Memory B cell (primary cell): Measurements from ENCODE around the gene LRP5.

Experiments
- ATAC-seq: fragments of 150-1000 bp; cut with Tn5 transposase; 2 replicates; pipeline ENCODE4 v1.10.0; 2021; ENCODE audit warnings: low read depth, mild to moderate bottlenecking, moderate library complexity
- DNase-seq, 2 donors: peaks; one replicate each; pipeline ENCODE4 v3.0.0; 2022; ENCODE audit warnings: low spot score in 2 of 2
- H3K27ac Mint-ChIP-seq: one replicate; pipeline ENCODE4 v1.8.0; 2022; ENCODE audit warnings: mild to moderate bottlenecking, moderate library complexity, mixed read lengths
- H3K27me3 Mint-ChIP-seq: one replicate; pipeline ENCODE4 v1.8.0; 2022; ENCODE audit warnings: mixed read lengths
- H3K36me3 Mint-ChIP-seq: one replicate; pipeline ENCODE4 v1.8.0; 2022; ENCODE audit warnings: mild to moderate bottlenecking, mixed read lengths
- H3K4me1 Mint-ChIP-seq: one replicate; pipeline ENCODE4 v1.8.0; 2022; ENCODE audit warnings: mixed read lengths
- H3K4me3 Mint-ChIP-seq: one replicate; pipeline ENCODE4 v1.8.0; 2022; ENCODE audit warnings: mild to moderate bottlenecking, moderate library complexity, mixed read lengths
- H3K9me3 Mint-ChIP-seq: one replicate; pipeline ENCODE4 v1.8.0; 2022; ENCODE audit warnings: mixed read lengths

The LRP5 gene

DNA sequence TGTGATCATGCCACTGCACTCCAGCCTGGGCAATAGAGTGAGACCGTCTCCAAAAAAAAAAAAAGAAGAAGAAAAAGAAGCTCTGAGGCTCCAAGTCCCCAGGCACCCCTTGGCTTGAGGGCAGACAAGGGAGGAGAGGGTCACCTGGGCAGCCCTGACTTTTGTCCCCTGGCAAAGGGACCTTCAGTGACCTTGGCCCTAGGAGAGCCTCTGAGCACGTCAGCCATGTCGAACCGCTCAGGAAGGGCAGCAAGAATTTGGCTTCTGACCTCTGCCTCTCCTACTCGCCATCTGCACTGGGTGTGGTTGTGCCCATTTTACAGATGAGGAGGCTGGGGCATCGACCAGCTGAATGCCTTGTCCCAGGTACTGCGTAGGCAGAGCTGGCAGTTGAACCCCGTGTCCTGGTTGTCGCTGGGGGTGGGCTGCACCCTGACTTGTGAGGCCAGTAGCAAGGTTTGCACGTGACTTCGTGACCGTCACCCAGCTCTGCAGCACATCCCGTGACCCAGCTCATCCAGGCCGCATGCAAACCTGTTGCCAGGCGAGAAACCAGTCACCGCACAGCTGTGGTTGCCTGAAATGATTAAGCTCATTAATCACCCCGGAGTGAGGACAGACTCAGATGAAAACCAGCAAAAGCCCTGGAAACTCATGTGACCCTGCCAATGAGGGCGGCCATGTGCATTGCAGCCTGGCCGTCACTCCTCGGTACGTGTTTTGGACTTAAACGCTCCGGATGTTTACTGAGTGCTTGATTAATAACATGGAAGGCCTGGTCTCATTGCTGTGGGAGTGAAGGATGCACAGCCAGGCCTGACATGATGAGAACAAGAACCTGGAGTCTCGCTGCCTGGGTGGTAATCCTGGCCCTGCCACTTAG is 100.4 kb downstream of the LRP5 start:
- H3K4me1 Mint-ChIP-seq, result peaks cover 17% of the 10 kb centered on the region
- no peak overlapping the region for H3K4me3 Mint-ChIP-seq
- no peaks in the 10 kb centered on the region for H3K9me3 Mint-ChIP-seq
- H3K27me3 Mint-ChIP-seq, result no peaks in the 10 kb centered on the region
- ATAC-seq (peak; percentile 78), DNase-seq (no peak)
- peaks cover 7% of the 10 kb centered on the region for H3K36me3 Mint-ChIP-seq
- H3K27ac Mint-ChIP-seq, result peak overlapping the region; percentile 38

DNA sequence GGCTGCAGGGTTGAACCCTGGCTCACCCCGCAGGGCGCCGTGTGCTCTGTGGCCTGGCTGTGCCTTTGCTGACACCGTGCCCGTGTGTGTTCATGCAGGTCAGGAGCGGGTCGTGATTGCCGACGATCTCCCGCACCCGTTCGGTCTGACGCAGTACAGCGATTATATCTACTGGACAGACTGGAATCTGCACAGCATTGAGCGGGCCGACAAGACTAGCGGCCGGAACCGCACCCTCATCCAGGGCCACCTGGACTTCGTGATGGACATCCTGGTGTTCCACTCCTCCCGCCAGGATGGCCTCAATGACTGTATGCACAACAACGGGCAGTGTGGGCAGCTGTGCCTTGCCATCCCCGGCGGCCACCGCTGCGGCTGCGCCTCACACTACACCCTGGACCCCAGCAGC is 101.2 kb downstream of the LRP5 start:
- Mint-ChIP-seq H3K27ac (no peak overlapping the region), H3K9me3 (no peaks in the 10 kb centered on the region), H3K4me1 (peaks cover 17% of the 10 kb centered on the region), H3K27me3 (no peaks in the 10 kb centered on the region), H3K36me3 (peaks cover 8% of the 10 kb centered on the region), H3K4me3 (no peak overlapping the region)
- ATAC-seq (no peak), DNase-seq (no peak)

DNA sequence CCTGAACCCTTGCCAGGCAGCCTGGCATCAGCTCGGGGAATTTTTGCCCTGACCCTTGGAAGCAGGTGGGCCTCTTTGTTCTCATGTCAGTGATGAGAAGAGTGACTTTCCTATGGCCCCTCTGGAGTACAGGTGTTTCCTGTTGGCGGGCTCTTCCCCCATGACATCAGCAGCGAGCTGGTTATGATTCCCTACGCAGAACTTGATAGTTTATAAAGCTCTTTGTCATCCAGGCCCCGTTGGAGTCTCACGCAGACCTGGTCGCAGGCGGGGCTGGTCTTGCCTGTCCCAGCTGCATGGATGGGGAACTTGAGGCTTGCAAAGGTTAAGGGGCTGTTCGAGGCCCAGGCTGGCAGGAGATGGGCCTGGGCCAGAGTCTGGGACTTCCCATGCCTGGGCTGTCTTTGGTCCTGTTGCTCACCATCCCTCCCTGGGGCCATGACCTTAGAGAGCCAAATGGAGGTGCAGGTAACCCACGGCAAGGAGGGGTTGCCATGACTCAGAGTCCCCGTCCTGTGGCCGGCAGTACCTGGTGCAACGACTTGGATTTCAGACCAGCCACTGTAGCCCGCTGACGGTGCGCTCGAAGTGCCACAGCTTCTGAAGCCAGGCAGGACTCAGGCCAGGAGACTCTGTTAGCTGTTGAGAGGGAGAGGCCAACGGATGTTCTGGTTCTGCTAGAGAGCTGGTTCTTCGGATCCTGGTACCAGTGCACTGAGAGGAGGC is 102.3 kb downstream of the LRP5 start:
- no peak for DNase-seq
- Mint-ChIP-seq H3K27me3 (no peaks in the 10 kb centered on the region), H3K4me3 (no peak overlapping the region), H3K27ac (no peak overlapping the region), H3K9me3 (no peaks in the 10 kb centered on the region), H3K4me1 (peaks cover 17% of the 10 kb centered on the region), H3K36me3 (peaks cover 10% of the 10 kb centered on the region)
- no peak for ATAC-seq

DNA sequence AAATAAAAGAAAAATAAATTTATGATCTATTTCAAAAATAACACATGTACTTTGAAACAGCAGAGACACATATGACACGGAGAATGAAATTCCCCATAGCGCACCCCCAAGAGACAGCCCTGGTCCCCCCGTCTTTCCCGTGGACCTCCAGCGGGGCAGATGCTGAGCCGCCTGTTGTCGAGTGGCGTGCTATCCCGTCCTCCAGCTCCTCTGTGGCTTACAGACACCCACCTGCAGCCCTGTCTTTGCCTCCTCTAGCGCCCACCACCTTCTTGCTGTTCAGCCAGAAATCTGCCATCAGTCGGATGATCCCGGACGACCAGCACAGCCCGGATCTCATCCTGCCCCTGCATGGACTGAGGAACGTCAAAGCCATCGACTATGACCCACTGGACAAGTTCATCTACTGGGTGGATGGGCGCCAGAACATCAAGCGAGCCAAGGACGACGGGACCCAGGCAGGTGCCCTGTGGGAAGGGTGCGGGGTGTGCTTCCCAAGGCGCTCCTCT is 103.7 kb downstream of the LRP5 start:
- no peaks in the 10 kb centered on the region for H3K9me3 Mint-ChIP-seq
- H3K4me3 Mint-ChIP-seq, result no peak overlapping the region
- H3K4me1 Mint-ChIP-seq, result peaks cover 17% of the 10 kb centered on the region
- no peaks in the 10 kb centered on the region for H3K27me3 Mint-ChIP-seq
- ATAC-seq (no peak), DNase-seq (no peak)
- peaks cover 13% of the 10 kb centered on the region for H3K36me3 Mint-ChIP-seq
- no peak overlapping the region for H3K27ac Mint-ChIP-seq

DNA sequence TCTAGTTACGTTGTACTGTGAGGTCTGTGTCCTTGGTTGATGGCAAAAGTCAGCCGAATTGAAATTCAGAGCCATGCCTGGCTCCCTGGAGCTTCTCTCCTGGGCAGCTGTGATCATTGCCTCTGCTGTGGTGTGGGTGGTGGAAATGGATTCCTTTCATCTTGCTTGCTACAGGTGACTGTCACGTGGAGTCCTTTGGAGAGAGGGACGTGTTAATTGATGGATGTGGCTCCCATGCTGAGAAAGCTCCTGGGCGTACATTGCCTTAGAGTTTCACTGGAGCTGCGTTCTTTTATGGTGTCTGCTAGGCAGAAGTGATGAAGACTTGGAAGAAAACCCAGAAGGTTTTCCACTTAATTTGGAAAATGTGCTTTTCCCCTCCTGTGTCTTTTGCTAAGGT is 106.3 kb downstream of the LRP5 start:
- Mint-ChIP-seq H3K4me1 (peaks cover 11% of the 10 kb centered on the region), H3K27me3 (no peaks in the 10 kb centered on the region), H3K27ac (no peak overlapping the region), H3K9me3 (no peaks in the 10 kb centered on the region), H3K4me3 (no peak overlapping the region), H3K36me3 (peaks cover 10% of the 10 kb centered on the region)
- no peak for ATAC-seq
- no peak for DNase-seq

DNA sequence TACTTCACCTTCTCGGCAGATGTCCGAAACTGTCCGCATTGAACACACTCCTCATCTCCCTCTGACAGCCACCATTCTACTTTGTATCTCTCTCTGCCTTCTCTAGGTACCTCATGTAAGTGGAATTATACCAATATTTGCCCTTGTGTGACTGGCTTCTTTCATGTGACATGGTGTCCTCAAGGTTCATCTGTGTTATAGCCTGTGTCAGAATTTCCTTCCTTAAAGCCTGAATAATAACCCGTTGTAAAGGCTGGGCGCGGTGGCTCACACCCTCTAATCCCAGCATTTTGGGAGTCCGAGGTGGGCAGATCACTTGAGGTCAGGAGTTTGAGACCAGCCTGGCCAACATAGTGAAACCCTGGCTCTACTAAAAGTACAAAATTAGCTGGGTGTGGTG is 107.8 kb downstream of the LRP5 start:
- ATAC-seq (no peak), DNase-seq (no peak)
- H3K4me3 Mint-ChIP-seq, result no peak overlapping the region
- H3K27ac Mint-ChIP-seq, result no peak overlapping the region
- no peaks in the 10 kb centered on the region for H3K27me3 Mint-ChIP-seq
- peaks cover 7% of the 10 kb centered on the region for H3K4me1 Mint-ChIP-seq
- H3K36me3 Mint-ChIP-seq, result peaks cover 6% of the 10 kb centered on the region
- H3K9me3 Mint-ChIP-seq, result no peaks in the 10 kb centered on the region

DNA sequence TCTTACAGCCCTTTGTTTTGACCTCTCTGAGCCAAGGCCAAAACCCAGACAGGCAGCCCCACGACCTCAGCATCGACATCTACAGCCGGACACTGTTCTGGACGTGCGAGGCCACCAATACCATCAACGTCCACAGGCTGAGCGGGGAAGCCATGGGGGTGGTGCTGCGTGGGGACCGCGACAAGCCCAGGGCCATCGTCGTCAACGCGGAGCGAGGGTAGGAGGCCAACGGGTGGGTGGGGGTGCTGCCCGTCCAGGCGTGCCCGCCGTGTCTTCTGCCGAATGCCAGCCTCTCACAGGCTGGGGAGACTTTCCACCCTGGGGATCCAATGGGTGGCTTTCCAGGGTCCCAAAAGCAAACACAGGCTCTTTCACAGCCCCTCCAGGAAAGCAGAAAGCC is 111.1 kb downstream of the LRP5 start:
- Mint-ChIP-seq H3K9me3 (no peaks in the 10 kb centered on the region), H3K36me3 (peaks cover 8% of the 10 kb centered on the region), H3K4me3 (no peak overlapping the region), H3K27me3 (no peaks in the 10 kb centered on the region), H3K27ac (no peak overlapping the region), H3K4me1 (peaks cover 2% of the 10 kb centered on the region)
- DNase-seq (no peak), ATAC-seq (no peak)

DNA sequence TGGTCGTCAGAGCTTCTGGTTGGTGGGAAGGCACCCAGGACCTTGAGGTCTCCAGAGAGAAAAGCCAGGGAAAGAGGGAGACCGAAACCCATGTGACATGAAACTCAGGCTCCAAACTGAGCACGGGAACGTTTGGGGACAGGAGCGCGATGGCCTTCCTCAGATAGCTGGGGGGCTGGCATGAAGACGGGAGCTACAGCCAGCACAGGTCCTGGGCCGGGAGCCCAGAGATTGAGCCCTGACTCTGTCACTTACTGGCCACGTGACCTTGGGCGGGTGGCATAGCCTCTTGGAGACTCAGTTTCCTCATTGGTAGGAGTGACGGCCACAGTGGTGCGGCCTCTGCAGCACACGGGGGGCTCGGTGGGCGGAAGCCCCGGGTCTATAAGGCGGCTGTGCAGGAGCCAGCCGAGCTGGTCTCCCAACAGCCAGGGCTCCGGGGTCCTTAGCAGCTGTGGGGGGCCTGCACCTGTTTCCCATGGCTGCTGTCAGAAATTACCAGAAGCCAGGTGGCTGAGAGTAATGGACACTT is 111.8 kb downstream of the LRP5 start:
- Mint-ChIP-seq H3K4me3 (no peak overlapping the region), H3K27ac (no peak overlapping the region), H3K4me1 (peaks cover 2% of the 10 kb centered on the region), H3K27me3 (no peaks in the 10 kb centered on the region), H3K9me3 (peaks cover 2% of the 10 kb centered on the region), H3K36me3 (peaks cover 10% of the 10 kb centered on the region)
- no peak for ATAC-seq
- DNase-seq, result no peak

DNA sequence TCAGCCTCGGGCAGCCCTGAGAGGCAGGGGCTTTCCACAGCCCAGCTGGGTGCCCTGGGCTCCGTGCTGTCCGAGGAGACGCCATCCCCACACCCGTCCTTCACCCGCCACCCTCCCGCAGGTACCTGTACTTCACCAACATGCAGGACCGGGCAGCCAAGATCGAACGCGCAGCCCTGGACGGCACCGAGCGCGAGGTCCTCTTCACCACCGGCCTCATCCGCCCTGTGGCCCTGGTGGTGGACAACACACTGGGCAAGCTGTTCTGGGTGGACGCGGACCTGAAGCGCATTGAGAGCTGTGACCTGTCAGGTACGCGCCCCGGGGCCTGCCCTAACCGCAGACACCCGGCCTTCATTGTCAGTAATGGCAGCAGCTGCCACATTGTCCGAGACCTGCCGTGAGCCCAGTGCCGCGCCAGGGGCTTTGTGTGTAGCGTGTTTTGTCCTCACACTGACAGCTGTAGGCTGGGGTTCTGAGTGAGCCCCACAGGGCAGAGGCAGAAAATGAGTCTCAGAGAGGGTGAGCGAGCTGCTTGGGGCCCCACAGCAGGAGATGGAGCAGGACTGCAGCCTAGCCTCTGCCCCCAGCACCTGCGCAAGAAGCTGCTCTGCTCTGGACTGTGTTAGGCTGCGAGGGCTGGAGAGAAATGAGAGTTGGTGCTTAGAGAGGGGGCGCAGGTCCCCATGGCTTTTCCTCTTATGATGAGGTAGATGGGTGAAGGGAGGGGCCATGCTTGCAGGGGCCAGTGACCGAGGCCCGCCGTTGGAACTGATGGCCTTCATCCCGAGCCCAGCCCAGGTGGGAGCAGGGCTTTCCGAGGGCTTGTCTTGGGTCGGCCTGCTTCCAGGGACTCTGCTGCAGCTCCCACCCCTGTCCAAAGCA is 112.8 kb downstream of the LRP5 start:
- no peak overlapping the region for H3K4me3 Mint-ChIP-seq
- no peaks in the 10 kb centered on the region for H3K27me3 Mint-ChIP-seq
- H3K36me3 Mint-ChIP-seq, result peaks cover 18% of the 10 kb centered on the region
- peaks cover 7% of the 10 kb centered on the region for H3K9me3 Mint-ChIP-seq
- no peak for ATAC-seq
- H3K27ac Mint-ChIP-seq, result no peak overlapping the region
- no peak for DNase-seq
- peaks cover 2% of the 10 kb centered on the region for H3K4me1 Mint-ChIP-seq

DNA sequence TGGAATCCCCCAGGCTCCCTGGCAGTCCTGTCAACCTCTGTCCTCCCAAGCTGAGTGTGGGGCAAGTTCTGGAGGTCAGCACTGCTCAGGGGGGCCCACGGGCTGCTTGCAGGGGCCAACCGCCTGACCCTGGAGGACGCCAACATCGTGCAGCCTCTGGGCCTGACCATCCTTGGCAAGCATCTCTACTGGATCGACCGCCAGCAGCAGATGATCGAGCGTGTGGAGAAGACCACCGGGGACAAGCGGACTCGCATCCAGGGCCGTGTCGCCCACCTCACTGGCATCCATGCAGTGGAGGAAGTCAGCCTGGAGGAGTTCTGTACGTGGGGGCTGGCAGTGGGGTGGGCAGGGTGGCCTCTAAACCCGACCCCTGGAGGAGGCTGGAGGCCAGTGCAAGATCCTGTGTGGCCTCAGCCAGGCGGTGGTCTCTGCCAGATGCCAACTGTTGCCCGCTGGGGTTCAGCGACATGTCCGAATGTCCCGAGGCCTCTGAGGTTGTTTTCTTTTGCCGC is 113.5 kb downstream of the LRP5 start:
- no peak overlapping the region for H3K4me3 Mint-ChIP-seq
- H3K9me3 Mint-ChIP-seq, result peaks cover 7% of the 10 kb centered on the region
- ATAC-seq, result no peak
- DNase-seq, result no peak
- H3K4me1 Mint-ChIP-seq, result peaks cover 2% of the 10 kb centered on the region
- H3K27ac Mint-ChIP-seq, result no peak overlapping the region
- peaks cover 18% of the 10 kb centered on the region for H3K36me3 Mint-ChIP-seq
- no peaks in the 10 kb centered on the region for H3K27me3 Mint-ChIP-seq

DNA sequence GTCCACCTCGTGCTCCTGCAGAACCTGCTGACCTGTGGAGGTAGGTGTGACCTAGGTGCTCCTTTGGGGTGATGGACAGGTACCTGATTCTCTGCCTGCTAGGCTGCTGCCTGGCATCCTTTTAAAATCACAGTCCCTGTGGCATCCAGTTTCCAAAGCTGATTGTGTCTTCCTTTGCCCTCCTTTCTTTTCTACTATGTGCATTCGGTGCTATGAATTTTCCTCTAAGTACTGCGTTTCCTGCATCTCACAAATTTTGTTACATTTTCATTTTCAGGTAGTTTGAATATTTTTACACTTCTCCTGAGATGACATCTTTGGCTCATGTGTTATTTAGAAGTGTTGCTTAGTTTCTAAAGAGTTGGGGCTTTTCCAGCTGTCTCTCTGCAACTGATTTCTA is 117.3 kb downstream of the LRP5 start:
- Mint-ChIP-seq H3K36me3 (peaks cover 18% of the 10 kb centered on the region), H3K4me3 (no peak overlapping the region), H3K27me3 (no peaks in the 10 kb centered on the region), H3K4me1 (no peaks in the 10 kb centered on the region), H3K9me3 (peaks cover 7% of the 10 kb centered on the region), H3K27ac (no peak overlapping the region)
- DNase-seq, result no peak
- ATAC-seq, result no peak

DNA sequence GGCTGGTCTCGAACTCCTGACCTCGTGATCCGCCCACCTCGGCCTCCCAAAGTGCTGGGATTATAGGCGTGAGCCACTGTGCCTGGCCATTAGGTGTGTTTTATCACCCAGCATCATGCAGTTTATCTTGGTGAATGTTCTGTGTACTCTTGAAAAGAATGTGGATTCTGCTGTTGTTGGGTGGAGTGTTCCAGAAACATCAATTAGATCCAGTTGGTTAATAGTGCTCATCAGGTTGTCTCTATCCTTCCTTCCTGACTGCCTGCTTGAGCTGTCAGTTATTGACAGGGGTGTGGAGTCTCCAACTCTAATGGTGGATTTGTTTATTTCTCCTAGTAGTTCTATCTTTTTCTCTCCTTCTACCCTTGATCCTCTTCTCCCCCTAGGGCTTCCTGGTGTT is 118.0 kb downstream of the LRP5 start:
- H3K4me1 Mint-ChIP-seq, result no peaks in the 10 kb centered on the region
- no peak overlapping the region for H3K4me3 Mint-ChIP-seq
- peaks cover 18% of the 10 kb centered on the region for H3K36me3 Mint-ChIP-seq
- ATAC-seq (no peak), DNase-seq (no peak)
- no peak overlapping the region for H3K27ac Mint-ChIP-seq
- H3K9me3 Mint-ChIP-seq, result peaks cover 7% of the 10 kb centered on the region
- no peaks in the 10 kb centered on the region for H3K27me3 Mint-ChIP-seq

DNA sequence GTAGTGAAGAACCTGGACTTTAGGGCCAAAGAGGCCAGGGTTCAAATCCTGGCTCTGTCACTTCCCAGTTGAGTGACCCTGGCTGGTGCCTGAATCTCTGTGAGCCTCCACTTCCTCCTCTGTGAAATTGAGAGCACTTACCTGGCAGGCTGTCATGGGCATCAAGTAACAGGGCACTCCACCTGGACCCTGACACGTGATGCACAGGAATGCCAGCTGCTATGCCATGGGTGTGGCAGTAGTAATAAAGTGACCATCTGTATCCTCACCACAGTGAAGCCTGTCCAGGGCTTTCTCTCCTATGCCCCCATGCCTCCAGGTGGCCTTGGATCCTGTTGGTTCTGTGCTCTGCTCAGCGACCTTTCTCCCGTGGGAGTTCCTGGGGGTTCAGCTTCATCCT is 118.4 kb downstream of the LRP5 start:
- Mint-ChIP-seq H3K4me1 (no peaks in the 10 kb centered on the region), H3K36me3 (peaks cover 18% of the 10 kb centered on the region), H3K9me3 (peaks cover 7% of the 10 kb centered on the region)

More for the DNA sequence above, 118.4 kb downstream of the LRP5 start:
- ATAC-seq, result no peak
- Mint-ChIP-seq H3K4me3 (no peak overlapping the region), H3K27me3 (no peaks in the 10 kb centered on the region), H3K27ac (no peak overlapping the region)
- no peak for DNase-seq
